NB4 (cell line): ENCODE data around the gene KRT36.

Experiments
- CTCF ChIP-seq: IDR thresholded peaks from one replicate; pipeline ENCODE4 v1.5.1; 2012; ENCODE audit warnings: low read depth, low read length
- MAX ChIP-seq: IDR thresholded peaks from 2 replicates; pipeline ENCODE4 v1.6.1; 2011; ENCODE audit warnings: low read depth, low read length
- POLR2A ChIP-seq: IDR thresholded peaks from 2 replicates; pipeline ENCODE4 v1.6.1; 2011; ENCODE audit warnings: mild to moderate bottlenecking; ENCODE audit not compliant: insufficient read length; ENCODE audit errors: extremely low read depth

- TF ChIP-seq MAX (no peak), CTCF (no peak), POLR2A (no peak)
Observed at GRCh38 chr17:41539071-41539492, 49.4 kb upstream of the KRT36 start.
